K562 (cell line): ENCODE results near the gene TIMM17A.

Source experiments
- CBX1 ChIP-seq: sonication (generic); IDR thresholded peaks from 2 replicates; pipeline ENCODE4 v1.6.1; 2016; ENCODE audit warnings: antibody characterized with exemption, low read depth, mild to moderate bottlenecking
- EZH2 ChIP-seq: IDR thresholded peaks from 2 replicates; pipeline ENCODE4 v1.6.1; 2012; ENCODE audit warnings: low read depth, mild to moderate bottlenecking, inconsistent platforms, low read length, borderline replicate concordance
- HMG20A ChIP-seq: fragments of 450-650 bp; formaldehyde crosslinking; conservative IDR thresholded peaks from 2 replicates; pipeline ENCODE4 v1.4.0; 2020; ENCODE audit warnings: mild to moderate bottlenecking, mixed read lengths
- MEF2A ChIP-seq: IDR thresholded peaks from 2 replicates; pipeline ENCODE4 v1.6.1; 2011; ENCODE audit warnings: low read depth, mild to moderate bottlenecking, low read length, moderate library complexity; ENCODE audit not compliant: control insufficient read depth
- PTBP1 ChIP-seq: fragments of 200-400 bp; formaldehyde crosslinking; IDR thresholded peaks from 2 replicates; pipeline ENCODE4 v1.6.1; 2017; ENCODE audit warnings: low read depth, low read length
- RUNX1 ChIP-seq: sonication (generic); IDR thresholded peaks from 2 replicates; pipeline ENCODE4 v1.6.1; 2016; ENCODE audit warnings: antibody characterized with exemption, low read depth
- SP2 ChIP-seq: IDR thresholded peaks from 2 replicates; pipeline ENCODE4 v1.6.1; 2011; ENCODE audit warnings: mild to moderate bottlenecking, low read depth, low read length, moderate library complexity; ENCODE audit not compliant: poor library complexity, severe bottlenecking; ENCODE audit errors: extremely low read depth
- TF ChIP-seq, protein P1 (sequence below), 3 experiments: IDR thresholded peaks in 2 of 3; conservative IDR thresholded peaks in 1 of 3; 2 replicates each; pipeline ENCODE4 v1.5.1; 2011 to 2012; ENCODE audit warnings: low read length in 3 of 3, mild to moderate bottlenecking in 3 of 3, control low read depth in 2 of 3, improper control_type of control experiment in 1 of 3, inconsistent platforms in 1 of 3, low read depth in 1 of 3, mixed read lengths in 1 of 3, moderate library complexity in 1 of 3; ENCODE audit not compliant: insufficient read depth in 2 of 3

DNA sequence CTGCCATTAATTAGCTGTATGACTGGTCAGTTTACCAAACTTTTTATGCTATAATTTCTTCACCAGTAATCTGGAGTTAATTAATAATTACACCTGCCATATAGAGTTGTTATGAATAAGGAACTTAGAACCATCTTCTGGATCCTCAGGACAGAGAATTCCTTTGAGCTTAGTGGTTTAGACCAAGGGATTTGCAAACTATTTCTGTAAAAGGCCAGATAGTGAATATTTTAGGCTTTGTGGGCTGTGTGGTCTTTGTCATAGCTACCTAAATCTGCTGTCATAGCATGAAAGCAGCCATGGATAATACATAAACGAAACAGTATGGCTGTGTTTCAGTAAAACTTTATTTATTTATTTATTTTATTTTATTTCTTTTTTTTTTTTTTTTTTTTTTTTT lies 9.0 kb downstream of the TIMM17A start:
- TF ChIP-seq MEF2A, result no peak
- no peak for TF ChIP-seq SP2
- TF ChIP-seq, protein P1, sequence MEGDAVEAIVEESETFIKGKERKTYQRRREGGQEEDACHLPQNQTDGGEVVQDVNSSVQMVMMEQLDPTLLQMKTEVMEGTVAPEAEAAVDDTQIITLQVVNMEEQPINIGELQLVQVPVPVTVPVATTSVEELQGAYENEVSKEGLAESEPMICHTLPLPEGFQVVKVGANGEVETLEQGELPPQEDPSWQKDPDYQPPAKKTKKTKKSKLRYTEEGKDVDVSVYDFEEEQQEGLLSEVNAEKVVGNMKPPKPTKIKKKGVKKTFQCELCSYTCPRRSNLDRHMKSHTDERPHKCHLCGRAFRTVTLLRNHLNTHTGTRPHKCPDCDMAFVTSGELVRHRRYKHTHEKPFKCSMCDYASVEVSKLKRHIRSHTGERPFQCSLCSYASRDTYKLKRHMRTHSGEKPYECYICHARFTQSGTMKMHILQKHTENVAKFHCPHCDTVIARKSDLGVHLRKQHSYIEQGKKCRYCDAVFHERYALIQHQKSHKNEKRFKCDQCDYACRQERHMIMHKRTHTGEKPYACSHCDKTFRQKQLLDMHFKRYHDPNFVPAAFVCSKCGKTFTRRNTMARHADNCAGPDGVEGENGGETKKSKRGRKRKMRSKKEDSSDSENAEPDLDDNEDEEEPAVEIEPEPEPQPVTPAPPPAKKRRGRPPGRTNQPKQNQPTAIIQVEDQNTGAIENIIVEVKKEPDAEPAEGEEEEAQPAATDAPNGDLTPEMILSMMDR (IDR thresholded peaks at IDR 0.05 in 2 of 3, conservative IDR thresholded peaks at IDR 0.05 in 1 of 3; ENCODE audit: insufficient read depth in 2 of 3, low read depth in 1 of 3, low read length in 3 of 3), result no peak
- TF ChIP-seq RUNX1, result no peak
- no peak for TF ChIP-seq PTBP1
- TF ChIP-seq HMG20A (CRISPR knock-in tag), result no peak
- no peak for TF ChIP-seq CBX1
- no peak for TF ChIP-seq EZH2
